Ramos (cell line): ENCODE measurements around the gene SYT15.

Experiments used
- in situ Hi-C: fragments of 300-500 bp; cut with MboI; formaldehyde crosslinking; loops from one replicate; pipeline ENCODE4 v1.14.3; 2022; ENCODE audit warnings: low sequenced_read_pairs; ENCODE audit not compliant: unreplicated experiment

The SYT15 gene

DNA sequence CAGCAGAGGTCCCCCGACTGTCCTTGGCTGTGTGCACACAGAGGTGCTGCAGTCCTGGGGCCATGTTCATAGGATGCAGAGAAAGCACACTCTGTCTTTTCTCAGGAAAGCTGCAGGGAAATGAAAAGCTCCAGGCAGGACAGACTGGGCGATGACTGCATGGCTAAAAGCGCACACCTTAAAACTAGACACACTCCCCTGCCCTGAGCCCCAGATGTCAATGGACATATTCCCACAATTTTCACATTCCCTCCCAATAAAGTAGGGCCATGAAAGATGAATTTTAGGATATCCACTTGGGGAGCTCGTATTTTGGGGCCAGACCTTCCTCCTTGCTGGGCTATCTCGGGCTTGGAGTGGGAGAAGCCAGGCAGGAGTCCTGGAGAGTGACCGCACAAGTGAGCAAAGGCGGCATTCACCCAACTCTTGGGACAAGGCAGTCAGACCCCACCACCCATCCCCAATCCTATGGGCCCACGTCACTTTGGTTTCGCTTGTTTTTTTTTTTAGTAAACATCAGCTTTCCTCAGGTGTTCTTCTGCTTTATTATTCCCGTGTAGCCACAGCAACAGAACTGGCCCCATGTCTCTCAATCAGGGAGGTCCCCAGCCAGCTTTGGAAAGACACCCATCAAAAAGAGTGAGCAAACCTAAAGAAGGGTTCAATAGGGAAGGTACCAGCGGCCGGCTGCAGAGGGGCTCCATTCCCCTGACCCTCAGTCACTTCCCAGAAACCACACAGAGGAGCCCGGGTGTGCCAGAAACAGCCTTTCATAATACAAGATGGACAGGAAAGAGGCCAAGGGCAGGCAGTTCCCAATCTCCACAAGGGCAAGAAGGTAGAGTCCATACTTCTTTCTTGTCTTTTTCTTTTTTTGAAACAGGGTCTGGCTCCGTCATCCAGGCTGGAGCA, 35.2 kb upstream of the SYT15 start:
- in situ Hi-C loops, result no loop called here

- in situ Hi-C loops, result no loop called here
These were observed 33.7 kb upstream of the SYT15 start for GRCh38 chr10:46544989-46545791.

GRCh38 chr10:46545861-46546590, 32.9 kb upstream of the SYT15 start:
- in situ Hi-C loops, result no loop called here

- in situ Hi-C loops, result no loop called here
These were observed 32.1 kb upstream of the SYT15 start for GRCh38 chr10:46546591-46547540.

DNA sequence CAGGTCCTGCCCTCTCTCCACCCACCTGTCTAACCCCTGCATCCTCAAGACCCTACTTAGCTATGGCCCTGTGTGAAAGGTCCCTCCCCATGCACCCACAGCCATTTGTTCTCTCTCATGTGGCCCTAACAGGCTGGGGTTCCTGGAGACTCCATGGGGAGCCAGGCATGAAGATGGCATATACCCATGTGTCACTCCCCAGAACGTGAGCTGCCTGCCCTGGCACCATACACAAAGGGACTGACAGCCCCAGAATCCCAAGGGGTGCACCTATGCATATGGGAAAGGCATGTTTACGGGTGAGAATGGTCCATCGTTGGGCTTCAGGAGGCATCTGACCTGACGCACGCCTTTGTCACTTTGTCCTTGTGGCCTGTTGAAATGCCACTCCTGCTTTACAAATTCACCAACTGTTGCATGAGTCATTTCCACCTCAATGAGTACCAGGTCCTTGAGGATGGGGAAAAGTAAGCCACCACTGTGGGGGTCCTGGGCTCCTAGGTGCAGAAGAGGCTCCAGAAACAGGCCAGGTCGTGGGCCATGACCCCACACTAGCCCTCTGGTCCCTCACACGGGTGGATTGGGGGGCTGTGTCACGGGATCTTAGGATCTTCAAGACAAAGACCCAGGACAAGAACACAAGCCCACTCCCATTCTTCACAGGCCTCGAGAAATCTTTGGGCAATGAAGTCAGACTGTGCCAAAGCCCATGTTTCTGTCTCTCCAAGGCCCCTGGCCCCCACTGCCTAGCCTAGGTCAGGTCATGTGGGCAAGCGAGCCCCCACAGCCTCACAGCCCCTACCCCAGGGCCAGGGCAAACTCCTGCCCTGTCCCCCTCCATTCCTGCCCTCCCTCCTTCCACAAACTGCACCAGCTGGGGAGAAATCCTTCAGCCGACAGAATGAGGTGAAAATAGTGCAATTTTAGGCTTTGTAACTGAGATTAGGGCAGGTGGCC, 31.1 kb upstream of the SYT15 start:
- in situ Hi-C loops, result no loop called here

DNA sequence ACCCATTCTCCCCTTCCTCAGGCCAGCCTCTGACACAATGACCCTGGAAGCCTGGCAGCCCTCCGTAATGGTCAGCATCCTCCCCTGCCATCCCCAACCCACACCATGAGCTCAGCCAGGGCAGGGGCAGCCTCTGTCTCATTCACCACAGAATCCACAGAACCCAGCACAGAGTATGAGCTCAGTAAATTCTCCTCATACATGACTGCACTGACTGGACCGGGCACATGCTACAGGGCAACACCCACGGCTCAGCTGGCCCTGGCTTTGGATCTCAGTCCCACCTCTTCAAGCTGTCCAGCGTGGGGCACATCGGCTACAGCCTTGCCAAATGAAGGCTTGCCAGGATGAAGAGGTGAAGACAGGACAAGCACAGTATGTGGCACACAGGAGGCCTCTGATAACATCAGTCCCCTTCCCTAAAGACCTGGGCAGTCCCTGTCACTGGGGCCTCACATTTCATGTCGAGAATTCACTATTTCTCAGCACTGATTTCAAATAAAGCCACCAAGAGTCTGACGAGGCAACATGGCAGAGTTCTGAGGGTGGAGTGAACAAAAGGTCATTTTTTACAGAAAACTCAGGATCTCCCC, 30.3 kb upstream of the SYT15 start:
- in situ Hi-C loops, result no loop called here

GRCh38 chr10:46549171-46550075, 29.5 kb upstream of the SYT15 start:
- in situ Hi-C loops, result no loop called here

- in situ Hi-C loops, result no loop called here
These were observed 28.7 kb upstream of the SYT15 start for GRCh38 chr10:46550076-46550790.

DNA sequence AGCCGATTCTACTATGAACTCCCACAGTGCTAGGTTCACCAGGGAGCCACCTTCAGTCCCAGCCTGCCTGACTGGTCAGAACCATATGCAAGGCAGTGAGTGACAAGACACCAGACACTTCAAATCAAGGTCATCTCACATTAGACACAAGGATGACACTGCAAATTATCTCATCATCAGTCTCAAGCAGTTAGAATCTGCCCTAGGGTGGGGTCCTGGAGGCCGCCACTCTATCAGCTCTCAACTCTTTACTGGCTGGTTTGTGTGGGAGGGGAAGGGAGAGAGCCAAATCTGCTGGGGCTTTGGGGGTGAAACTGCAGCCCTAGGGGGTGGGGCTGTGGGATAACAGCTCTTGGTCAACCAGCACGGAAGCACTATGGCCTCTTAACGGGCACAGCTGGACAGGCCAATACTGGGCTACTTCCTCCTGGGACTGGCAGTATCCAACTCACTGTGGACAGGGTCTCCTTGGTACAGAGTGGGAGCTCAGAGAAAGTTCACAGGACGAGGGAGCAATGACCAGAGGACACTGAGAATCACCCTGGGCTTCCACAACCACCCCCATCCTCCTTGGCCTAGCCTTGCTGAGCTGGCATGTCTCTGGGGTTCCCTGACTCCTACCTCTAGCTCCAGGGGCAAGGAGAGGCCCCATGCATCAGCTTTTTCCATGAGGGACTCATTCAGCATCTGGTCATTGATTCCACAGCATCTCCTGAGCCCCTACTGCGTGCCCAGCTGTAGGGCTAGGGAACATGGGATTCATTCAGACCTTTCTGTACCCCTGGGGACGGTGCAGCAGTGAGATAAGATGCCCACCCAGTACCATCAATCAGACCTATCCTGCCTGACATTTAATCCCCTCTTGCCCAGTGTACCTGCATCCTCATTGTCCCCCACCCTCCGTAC, 27.9 kb upstream of the SYT15 start:
- in situ Hi-C loops, result no loop called here

DNA sequence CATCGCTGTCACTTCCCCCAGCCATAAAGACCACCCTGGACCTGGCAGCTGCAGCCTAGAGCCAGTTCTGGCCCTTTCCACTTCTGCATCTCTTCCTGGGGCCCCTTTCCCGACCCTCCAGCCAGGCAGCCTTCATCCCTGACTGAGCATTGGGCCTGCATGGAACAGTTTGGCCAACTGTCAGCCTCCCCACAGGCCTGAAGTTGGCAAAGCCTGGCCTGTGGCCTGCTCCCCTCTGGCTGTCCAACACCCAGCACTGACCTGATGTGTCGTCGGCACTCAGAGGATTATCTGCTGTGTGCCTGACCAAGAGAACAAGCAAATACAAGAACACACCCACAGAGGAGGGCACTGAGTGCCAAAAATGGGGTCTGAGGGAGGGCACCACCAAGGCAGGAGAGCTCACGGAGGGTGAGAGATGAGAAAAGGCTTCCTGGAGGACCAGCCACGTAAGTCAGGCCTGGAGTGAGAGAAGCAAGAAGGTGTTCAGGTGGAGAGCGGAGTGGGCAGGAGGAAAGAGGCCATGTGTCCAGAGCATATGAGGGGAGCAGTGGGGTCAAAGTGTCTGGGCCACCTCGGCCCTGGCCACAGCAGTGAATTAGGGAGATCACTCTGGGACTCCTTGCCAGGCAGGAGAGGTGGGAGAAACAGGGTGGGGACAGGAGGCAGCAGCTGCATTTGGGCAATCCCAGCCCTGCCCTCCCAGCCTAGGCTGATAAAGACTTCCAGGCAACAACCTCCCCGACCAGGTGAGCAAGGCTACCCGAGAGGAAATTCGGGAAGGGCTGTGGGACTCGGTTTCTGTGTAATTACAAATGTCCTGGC, 27.0 kb upstream of the SYT15 start:
- in situ Hi-C loops, result no loop called here

- in situ Hi-C loops, result no loop called here
These were observed 26.2 kb upstream of the SYT15 start for GRCh38 chr10:46552526-46553237.

DNA sequence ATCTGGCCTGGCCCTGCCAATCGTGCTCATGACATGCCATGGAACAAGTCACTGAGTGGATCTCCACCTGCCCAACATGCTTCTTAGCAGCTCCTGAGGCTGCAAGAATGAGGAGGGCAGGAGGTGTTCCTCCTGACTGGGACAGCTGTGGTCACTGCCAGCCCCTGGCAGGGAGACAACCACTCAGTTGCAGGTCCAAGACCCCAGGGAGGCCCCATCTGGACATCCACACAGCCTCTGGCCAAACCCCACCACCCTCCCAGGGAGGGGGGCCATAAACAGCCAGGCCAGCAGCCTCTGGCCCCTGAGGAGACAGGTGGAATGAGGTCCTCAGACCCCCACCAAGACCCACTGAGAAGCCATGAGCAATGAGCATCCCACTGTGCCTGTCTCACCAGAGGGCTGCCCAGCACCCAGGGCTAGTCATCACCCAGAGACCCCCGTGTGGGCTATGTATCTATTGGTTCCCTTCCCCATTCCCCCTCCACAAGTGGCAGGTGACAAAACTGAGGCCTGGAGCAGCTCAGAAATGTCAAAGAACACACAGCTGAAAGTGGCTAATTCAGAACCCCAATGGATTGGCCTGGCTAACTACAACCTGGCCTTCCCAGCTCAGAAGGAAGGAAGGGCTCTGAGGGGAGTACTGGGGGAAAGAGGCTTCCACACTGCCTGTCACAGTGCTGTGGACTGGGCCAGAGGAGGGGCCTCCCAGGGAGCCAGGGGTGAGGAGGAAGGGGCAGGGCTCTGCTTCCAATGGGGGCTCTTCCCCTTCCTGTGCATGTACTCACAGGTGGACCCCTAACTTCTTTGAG, 25.5 kb upstream of the SYT15 start:
- in situ Hi-C loops, result no loop called here

DNA sequence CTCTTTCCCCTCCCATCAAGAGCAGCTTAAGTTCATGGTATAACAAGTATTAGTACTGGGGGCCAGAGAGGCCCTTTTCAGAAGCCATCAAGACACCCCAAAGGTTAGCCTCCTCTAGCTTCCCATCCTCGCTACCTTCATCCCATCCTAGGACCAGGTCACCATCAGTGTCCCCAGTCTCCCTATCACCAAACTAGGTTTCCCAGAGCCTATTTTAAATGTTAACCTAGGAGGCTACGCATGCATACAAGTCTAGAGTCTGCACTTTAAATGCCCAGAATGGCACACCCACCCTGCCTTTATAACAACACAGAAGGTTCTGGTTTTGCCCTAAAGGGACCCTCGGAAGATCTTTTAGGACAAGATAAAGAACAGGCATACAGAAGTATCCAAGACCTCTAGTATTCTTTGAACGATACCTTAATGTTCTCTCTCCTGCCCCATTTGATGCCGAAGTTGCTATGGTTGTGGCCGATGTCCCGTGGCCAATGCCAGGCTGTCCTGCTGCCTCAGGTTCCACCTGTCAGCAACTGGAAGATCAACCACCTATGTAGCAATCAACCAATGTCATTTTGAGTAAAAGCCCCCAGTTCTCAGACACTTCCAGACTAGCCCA, 24.7 kb upstream of the SYT15 start:
- in situ Hi-C loops, result no loop called here
